GM19372 (cell line): ENCODE measurements around the gene GDPD5.

Source experiments
- ATAC-seq: cut with Tn5 transposase; IDR thresholded peaks from one replicate; pipeline ENCODE4 v1.9.1; 2021; ENCODE audit warnings: mild to moderate bottlenecking, low read depth, moderate library complexity; ENCODE audit not compliant: unreplicated experiment

The GDPD5 gene

DNA sequence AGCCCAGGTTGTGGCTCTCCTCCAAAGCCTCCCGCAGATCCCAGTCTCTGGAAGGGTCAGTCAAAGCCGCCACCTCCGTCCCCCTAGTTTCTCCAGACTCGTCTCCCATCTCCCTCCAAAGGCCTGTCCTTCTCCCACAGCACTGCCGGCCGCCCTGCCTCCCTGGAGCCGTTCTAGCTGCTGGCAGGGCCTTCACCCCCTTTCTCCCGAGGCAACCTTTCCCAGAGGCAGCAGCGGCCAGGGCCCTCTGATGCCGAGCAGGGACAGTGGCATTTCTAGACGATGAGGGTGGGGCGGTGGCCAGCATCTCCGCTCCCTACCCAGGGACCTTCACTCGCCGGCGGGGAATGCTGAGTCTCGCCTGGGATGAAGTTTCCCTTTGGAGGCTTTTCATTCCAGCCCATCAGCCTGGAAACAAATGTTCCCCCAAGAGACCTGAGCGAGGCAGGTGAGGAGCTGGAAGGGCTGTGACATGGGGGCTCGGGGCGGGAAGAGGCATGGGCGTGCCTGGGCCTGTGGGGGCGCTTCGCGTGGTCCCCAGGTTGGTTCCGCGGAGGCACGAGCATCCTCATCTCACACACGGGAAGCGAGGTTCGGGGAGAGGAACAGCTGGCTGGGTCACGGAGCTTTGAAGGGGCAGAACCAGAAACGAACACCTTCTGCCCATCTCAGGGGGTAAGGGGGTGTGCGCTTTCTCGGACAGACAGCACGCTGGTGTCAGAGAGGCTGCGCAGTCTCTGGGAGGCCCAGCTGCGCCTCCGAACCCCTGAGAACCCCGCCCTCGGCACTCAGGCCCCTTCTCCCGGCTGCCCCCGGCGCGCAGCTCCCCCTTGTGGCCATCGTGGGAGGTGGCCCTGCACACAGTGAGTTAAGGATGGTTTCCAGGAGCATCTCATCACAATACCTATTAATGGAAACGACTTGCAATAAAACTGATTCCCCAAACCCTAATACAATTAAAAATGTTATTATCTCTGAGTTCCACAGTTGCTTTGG is 74.6 kb downstream of the GDPD5 start:
- ATAC-seq, result no peak

DNA sequence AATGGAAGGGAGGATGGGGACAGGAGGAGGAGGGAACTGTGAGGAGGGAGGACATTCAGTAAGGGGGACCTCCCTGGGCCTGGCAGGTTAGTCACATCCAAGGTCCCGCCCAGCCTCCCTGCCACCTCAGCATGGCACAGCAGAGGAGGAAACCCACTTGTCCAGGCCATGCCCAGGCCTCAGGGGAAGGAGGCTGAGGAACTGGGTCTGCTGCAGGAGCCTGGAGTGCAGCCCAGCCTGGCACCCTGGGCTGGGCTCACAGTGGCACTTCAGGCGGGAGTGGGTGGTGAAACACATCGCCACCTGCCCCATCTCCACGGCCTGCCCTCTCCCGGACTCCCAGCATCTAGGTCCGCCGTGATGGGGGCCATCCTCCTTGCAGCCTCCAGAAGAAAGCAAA is 75.5 kb downstream of the GDPD5 start:
- ATAC-seq, result no peak

DNA sequence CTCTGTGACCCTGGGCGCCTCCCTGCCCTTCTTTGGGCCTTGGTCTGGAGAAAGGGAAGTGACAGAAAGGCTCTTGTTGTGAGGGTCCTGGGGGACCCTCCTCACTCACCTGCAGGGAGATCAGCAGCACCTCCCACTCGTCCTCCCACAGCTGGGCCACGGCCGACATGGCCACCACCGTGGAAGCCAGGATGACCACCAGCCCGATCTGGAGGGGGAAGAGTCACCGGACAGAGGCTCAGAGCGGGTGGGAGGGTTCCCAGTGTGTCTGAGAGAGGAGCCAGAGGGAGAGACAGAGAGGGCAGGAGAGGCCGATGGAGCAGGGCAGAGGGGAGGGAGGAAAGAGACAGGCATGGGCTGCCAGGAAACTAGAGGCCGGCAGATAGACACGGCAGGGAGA is 76.0 kb downstream of the GDPD5 start:
- no peak for ATAC-seq

DNA sequence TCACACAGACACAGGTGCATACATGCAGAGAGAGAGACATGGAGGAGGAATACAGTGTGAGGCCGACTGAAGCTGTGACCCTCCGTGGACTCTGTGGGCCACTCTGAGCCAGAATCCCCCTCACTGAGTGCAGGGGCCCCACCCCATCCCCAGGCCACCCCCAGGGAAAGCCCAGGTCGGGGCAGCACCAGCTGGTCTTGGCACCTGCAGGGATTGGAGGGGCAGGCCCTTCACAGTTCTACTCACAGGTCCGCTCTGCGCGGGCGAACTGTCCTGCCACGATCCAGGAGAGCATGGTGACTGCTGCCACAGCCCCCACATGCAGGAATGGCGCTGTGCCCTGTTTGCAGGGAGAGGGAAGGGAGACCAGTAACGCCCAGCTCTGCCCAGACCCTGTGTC is 76.5 kb downstream of the GDPD5 start:
- no peak for ATAC-seq

DNA sequence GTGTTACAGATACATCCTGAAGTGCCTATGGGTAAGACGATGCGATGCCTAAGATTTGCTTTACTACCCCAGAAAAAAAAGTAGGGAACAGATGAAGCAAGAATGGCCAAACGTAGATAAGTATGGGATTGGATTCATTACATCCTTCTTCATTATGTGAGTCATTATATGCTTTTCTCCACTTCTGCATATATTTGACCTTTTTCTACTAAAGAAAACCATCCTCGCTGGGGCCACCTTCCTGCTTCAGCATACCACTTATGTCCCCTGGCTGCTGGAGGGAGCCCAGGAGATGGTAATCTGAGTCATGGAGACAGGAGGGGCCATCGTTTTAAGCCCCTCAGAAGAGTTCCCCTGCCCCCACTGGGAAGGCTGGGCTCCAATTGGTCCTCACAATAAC is 78.3 kb downstream of the GDPD5 start:
- no peak for ATAC-seq

DNA sequence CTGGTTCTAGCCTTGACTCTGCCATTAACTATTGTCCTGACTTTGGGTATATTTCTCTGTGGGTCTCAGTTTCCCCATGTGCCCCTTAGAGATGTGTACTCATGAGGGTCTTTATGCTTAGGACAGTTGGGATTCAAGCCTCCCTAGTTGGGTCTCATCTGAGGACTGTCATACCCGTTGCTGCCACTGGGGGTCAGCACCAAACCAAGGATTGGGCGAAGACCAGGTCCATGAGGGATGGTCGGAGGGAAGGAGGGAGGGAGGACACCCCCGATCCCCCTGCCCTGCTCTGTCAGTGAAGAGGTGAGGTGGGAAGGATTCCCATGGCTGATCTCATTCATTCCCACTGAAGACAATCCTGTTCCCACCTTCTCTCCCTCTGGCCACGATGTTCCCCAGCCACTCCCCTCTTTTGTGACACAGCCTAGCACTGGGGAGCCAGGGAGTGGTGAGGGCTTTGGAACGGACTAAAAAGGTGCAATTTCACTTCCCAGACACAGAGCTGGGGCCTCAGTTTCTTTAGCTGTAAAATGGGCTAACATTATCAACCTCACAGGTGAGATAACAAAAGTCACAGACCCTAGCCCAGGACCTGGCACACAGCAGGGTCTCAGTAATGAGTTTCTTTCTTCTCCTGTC is 80.3 kb downstream of the GDPD5 start:
- peak; percentile 53 for ATAC-seq

DNA sequence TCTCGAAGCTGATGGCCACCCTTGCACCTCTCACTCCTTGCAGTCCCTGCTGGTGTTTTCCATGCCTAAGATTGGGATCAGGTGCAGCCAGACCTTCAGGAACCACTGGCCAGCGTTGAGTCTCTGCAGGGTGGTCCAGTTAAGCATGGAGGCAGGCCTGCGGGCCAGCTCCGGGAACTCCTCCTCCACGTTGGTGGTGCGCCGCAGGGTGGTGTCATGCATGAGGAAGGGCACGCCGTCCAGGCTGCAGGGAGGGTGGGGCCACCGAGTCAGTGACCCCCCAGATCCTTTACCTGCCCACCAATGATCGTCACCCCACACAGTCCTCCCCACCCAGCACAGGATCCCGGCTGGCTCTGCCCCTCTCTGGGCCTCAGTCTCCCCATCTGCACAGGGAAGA is 82.7 kb downstream of the GDPD5 start:
- ATAC-seq, result no peak

DNA sequence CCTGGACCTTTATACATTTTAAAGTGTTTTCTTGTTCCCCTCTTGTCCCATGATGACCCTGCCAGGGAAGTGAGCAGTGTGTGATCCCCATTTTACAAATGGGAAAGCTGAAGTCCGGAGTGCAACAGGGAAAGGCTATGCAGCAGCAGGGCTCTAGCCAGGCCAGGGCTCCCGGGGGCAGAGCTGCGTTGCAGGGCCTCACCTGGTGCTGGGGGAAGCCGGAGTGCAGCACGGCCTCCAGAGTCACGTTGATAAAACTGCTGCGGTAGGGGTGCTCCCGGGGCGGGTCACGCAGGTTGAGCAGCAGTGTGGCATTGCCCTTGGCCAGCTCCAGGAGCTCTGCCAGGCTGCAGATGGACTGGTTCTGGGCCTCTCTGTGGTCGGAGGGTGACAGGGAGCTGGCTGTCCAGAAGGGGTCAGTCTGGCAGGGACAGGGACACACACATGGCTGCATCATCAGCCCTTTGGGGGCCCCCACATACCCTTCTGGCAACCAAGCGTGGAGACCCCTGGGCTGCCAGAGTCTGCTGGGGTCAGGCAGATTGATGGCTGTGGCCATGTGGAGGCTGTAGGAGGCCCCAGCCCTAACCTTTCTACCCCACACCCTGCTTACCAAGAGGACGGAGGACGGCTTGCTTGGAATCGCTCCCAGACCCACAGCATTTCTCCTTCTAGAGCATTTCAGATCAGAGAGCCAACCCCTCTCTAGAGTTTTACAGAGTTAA is 83.4 kb downstream of the GDPD5 start:
- no peak for ATAC-seq

DNA sequence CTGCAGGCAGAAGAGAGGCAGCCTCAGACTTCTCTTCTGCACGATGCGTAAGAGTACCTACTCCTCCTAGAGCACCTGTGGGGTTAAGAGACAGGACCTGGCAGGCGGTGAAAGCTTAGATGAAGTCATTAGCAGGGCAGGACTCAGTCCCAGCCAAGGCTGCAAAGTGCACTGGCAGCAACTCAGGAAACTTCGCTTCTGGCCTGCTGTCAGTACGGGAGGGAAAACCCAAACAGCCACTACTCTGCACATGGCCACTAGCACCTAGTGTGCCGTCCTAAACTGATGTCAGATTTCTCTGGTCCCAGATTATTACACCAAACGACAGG is 84.0 kb downstream of the GDPD5 start:
- ATAC-seq, result no peak

DNA sequence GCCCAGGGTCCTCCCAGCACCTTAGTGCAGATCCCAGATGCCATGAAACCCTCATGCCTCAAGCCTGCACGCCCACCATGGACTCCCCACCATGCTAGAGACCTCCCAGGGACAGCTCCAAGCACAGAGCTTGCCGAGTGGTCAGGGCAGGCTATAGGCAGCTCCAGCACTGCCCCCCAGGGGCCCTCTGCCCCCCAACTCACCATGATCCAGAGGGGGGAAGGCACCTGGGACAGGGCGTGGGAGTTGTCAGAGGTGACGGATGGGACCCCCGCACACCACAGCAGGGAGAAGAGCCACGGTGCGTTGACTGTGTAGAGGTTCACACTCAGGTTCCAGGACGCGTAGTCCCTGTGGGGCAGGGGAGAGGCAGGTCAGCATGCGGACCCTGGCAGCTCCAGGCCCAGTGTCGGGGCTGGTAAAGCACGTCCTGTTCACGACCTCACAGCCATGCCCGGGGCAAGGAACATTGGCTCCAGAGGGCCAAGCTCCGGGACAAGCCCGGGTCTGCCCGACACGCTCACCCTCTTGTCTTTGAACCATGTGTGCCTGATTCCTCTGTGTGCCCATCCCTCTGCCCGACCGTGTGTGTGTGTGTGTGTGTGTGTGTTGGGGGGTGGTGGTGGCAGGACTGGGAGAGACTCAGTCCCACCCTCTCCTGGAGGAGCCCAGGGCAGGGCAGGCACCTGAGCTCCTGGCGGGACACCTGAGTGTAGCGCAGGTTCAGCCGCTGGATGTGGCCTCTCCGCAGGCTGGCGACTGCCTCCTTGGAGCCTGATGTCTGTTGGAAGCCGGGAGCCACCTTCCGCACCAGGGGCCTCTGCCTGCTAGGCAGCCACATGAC is 84.6 kb downstream of the GDPD5 start:
- ATAC-seq, result no peak

DNA sequence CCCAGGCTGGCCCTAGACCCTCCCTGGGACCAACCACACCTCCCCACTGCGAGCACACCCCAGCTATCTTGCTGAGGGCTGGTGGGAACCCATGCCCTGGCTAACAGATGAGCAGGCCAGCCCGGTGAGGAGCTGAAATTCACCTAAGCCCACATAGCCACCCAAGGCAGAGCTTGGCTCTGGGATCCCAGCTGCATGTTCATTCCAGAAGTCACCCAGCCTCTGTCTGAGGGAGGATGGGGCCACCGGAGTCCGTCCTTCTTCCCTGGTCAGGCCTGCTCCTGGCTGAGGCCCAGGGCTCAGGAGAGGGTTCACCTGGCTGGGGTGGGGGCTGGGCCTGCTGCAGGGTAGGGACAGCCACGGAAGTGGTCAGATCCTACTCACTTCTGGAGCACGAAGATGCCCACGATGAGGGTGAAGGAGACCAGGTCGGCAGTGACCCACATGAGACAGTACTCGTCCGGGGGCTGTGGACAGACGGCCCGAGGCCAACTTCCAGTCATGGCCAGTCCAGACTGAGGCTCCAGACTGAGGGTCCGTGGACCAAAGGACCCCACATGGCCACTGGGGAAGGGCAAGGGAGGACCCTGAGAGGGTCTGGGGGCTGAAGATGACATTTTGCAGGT is 86.1 kb downstream of the GDPD5 start:
- ATAC-seq, result no peak

DNA sequence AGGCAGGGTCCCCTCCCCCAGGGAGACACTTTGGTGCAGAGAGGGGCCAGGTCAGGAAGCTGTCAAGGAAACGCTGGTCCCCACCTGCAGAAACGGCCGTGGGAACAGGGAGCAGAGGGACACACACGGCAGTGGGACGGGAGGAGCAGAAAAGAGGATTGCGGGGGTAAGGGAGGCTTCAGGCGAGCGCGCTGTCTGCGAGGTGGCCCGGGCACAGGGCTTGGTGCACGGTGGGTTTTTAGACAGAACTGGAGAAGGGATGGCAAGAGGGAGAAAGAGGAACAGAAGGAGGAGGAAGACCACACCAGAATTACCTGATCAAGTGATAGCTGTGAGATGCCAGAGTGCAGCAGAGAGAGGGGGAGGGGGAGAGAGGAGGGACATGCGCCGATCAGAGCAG is 86.7 kb downstream of the GDPD5 start:
- no peak for ATAC-seq

DNA sequence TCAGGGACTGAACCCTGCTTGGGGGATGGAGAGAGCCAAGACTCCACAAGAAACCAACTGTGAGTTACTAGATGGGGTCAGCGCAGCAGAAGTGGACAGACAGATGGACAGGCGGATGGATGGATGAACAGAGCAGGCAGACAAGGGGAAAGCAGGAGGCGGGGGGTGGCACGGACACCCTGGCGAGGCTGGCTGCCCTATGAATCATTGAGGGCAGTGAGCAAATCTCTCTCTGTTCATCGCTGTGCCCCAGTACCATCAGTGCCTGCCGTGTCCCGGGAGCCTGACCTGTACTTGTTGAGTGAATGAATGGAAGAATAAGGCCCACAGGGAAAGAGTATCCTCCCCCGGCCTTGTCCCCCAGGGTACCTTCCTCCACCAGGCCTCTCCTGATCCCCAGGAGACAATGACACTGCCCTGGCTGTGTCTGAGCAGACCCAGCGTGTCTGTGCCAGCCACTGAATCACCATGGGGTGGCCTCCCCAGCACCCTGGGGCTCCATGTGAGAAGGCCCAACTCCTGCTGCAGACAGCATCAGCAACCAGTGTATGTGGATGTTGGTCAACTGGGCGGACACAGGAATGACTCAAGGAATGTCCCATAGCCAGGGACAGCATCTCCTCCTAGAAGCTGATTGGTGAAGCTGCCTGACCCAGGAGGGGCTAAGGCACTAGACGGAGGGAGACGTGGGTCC is 87.6 kb downstream of the GDPD5 start:
- no peak for ATAC-seq

DNA sequence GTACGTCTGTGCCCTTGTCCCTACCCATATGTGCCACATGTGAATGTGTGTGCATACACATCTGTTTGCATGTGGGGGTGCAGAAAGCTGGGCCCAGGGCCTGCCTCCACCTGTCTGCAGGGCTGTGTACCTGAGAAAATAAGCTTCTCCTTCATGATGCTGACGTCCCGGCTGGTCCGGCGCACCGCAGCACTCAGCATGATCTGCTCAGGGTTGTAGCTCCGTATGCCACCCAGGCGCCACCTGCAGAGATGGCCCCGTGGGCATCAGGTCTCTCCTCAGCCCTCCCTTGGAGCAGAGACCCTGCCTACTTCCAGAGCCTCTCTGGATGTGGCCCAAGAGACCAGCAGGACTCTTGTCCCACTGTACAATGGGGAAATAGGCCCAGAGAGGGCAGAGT is 88.9 kb downstream of the GDPD5 start:
- no peak for ATAC-seq

DNA sequence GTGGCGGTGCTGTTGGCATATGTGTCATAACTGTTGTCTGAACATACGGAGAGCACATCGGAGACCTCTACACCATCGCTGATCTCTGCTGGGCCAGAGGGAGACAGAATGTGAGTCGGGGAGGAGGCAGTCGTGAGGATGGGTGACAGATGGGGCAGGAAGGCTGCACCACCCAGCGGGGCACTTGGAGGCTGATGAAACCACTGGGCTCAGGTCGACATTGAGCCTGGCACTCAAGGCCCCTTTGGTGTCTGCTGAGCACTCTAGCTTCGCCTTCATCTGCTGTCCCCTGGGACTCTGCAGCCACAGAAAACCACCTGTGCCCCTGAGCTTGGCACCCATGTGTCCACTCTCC is 90.2 kb downstream of the GDPD5 start:
- ATAC-seq, result no peak

DNA sequence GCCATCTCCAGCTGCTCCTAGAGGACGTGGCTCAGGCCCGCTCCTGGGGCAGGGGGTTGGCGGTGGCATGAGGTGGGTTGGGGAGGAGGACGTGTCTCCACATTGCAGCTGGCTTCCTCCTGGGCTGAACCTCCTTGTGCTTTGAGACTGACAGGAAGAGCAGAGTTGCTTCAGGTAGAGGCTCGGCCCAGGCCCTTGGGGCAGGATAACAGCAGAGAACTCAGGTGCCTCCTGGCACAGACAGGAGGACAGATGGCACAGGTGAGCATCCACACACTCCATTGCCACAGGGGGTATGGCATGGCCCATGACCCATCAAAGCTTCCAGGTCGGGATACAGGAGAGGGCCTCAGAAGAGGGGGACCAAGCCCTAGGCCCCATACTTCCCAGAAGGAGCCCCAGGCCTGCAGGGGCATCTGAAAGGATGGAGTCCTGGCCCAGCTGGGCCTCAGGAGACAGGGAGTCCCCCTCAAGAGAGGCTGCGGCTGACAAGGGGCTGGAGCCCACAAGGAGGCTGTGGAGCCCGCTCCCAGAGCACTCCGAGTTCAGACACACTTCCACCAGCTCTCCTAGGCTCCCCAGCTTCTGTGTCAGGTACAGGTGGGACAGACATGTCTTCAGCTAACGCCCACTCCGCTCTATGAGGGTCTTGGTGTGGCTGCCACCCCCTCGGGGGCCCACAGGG is 90.7 kb downstream of the GDPD5 start:
- no peak for ATAC-seq

DNA sequence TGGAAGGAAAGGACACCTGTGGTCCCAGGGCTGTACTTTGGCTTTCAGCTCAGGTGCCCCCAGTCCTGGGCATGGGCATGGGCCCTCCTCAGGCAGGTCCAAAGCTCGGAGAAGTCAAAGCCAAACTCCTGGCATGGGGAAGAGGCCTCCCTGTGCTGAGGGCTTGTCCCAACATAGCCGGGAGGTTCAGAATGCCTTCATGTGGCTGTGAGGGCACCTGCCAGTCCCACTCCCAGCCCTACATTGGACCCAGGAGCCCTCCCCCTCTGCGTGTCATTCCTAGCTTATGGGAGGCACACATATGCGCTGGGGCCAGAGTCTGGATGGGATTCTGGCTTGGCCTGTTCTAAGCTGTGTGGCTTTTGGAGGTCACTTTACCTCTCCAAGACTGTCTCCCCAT is 91.7 kb downstream of the GDPD5 start:
- ATAC-seq, result no peak

DNA sequence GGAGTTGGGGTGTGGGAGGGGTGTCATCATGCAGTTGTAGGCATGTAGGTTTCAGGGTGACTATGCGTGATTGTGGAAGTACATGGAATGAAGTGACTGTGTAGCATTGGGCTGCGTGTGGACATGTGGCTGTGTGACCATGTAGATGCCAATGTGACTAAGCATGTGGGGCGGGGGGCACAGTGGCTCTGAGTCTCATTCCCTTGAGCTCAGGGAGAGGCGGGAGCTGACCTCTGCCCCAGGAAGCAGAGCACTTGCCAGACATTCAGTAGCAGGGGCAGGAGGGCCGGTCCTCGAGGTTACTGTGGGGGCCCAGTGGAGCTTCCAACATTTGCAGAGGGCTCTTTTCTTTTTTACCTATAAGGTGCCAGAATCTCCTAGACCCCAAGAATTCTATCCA is 92.3 kb downstream of the GDPD5 start:
- ATAC-seq, result no peak

DNA sequence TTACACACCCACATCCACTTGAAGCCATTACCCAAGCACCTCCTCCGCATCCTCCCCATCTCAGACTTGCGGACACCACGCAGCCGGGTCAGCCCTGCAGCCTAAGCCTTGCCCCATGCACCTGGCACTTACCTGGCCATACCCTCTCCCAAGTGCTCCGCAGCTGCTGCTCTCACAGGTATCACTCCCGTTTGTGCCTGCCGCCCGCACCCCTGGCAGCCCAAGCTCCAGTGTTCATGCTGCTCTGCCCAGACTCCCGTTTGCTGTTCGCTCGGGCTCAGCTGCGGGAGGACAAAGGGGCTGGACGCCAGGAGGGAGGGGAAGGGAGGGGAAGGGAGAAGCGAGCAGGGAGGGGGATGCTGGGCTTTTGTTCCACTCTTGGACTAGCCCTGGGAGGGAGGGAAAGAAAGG is 92.8 kb downstream of the GDPD5 start, which contains the start of gene KLHL35:
Gene KLHL35 (minus strand): TSS at position 293 of the 411 bp plus-strand sequence. CDS start 2,574 bp downstream, outside the sequence.
- ATAC-seq, result no peak
